Colonic mucosa (tissue), 4 donors: ENCODE measurements around the gene HAPLN2. TPM values are rescaled to one million over a fixed set of nuclear protein-coding genes. Genes with fewer than 3 reads are reported as not detected.
"Not testable (repeated sequence)": the region's sequence is repeated elsewhere in the genome, so short reads cannot be mapped to it uniquely, and the experiment has no call there.

Experiments used
- DNase-seq: peaks from one replicate; pipeline ENCODE4 v3.0.0-alpha.2; 2020
- H3K27ac ChIP-seq: fragments of 200-600 bp; one replicate; pipeline ENCODE4 v1.8.0; 2021
- H3K27me3 ChIP-seq: fragments of 200-600 bp; one replicate; pipeline ENCODE4 v1.8.0; 2021
- H3K36me3 ChIP-seq: fragments of 200-600 bp; one replicate; pipeline ENCODE4 v1.8.0; 2021
- H3K4me1 ChIP-seq: fragments of 200-600 bp; one replicate; pipeline ENCODE4 v1.8.0; 2021; ENCODE audit warnings: mild to moderate bottlenecking
- H3K4me3 ChIP-seq: fragments of 200-600 bp; one replicate; pipeline ENCODE4 v1.8.0; 2021
- H3K9ac ChIP-seq, 2 donors: one replicate each; pipeline ENCODE4 v1.7.0; 2013; ENCODE audit warnings: control low read depth in 2 of 2, low read depth in 2 of 2, low read length in 2 of 2
- H3K9me3 ChIP-seq: fragments of 200-600 bp; one replicate; pipeline ENCODE4 v1.8.0; 2021
- CTCF ChIP-seq: fragments of 200-600 bp; IDR thresholded peaks from one replicate; pipeline ENCODE4 v1.8.0; 2022; ENCODE audit warnings: antibody characterized with exemption, mild to moderate bottlenecking
- intact Hi-C: fragments of 100-400 bp; cut with DNase I; formaldehyde crosslinking; loops from one replicate; pipeline ENCODE4 v1.14.1; 2022
- total RNA-seq, 2 donors: library from RNA; stranded (reverse); fragmentation: NEBNext Ultra II Directional in 1 of 2; extraction: Animal tissue kit (Norgen Biotek cat#: 25700) in 1 of 2; gene quantifications; one replicate each; pipeline ENCODE4 v1.2.1, GENCODE V29; 2021
- donor health status: healthy.
- donor health status: DM: no; HTN: no; CAD: no.
- donor health status: DM: no; HTN: no; CAD: no.

Gene HAPLN2
- total RNA-seq, 2 donors from 2014 or later: 0.96 TPM; not detected in 1

- intact Hi-C loops: loop anchor here (5.0 kb wide), 1 partner anchor 132 kb away; no protein-coding TSS in a partner anchor
- Histone ChIP-seq H3K9ac (no peak overlapping the region), H3K27me3 (no peaks in the 10 kb centered on the region), H3K4me1 (no peaks in the 10 kb centered on the region), H3K27ac (no peak overlapping the region), H3K36me3 (no peaks in the 10 kb centered on the region), H3K9me3 (no peaks in the 10 kb centered on the region), H3K4me3 (no peak overlapping the region)
- peak; percentile 84 for DNase-seq
- peak; percentile 97 for TF ChIP-seq CTCF
Observed at GRCh38 chr1:156583821-156584622, 35.2 kb upstream of the HAPLN2 start.

DNA sequence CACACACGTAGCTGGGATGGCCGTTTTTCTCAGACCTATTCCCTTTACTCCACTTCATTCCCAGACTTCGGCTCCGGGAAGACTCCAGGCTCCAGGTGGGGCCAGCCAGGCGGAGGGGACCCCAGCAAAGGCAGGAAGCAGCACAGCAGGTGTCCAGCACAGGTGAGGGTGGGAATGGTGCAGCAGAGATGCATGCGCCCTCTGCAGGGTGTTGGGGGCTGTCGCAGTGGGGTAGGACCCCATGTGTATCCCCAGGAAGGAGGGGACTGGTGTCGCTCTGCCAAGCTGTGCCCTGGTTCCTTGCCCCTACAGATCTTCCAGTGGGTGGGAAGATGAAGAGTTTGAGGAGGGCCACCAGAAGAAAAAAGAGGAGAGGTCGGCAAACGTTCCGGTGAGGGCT, 34.4 kb upstream of the HAPLN2 start:
- Histone ChIP-seq H3K27ac (no peak overlapping the region), H3K4me1 (no peaks in the 10 kb centered on the region), H3K9me3 (no peaks in the 10 kb centered on the region), H3K36me3 (no peaks in the 10 kb centered on the region), H3K27me3 (no peaks in the 10 kb centered on the region), H3K9ac (no peak overlapping the region), H3K4me3 (no peak overlapping the region)
- DNase-seq: no peak
- intact Hi-C loops: loop anchor here (5.0 kb wide), 1 partner anchor 133 kb away; no protein-coding TSS in a partner anchor
- TF ChIP-seq CTCF: no peak

- intact Hi-C loops: no loop called here
- Histone ChIP-seq H3K4me3 (no peak overlapping the region), H3K27me3 (no peaks in the 10 kb centered on the region), H3K9me3 (no peaks in the 10 kb centered on the region), H3K9ac (no peak overlapping the region), H3K36me3 (no peaks in the 10 kb centered on the region), H3K27ac (no peak overlapping the region), H3K4me1 (no peaks in the 10 kb centered on the region)
- TF ChIP-seq CTCF: no peak
- DNase-seq: no peak
Observed at GRCh38 chr1:156586323-156586722, 32.9 kb upstream of the HAPLN2 start.

- DNase-seq: no peak
- H3K9ac ChIP-seq: no peak overlapping the region
- H3K36me3 ChIP-seq: no peaks in the 10 kb centered on the region
- no peaks in the 10 kb centered on the region for H3K4me1 ChIP-seq
- no peak overlapping the region for H3K4me3 ChIP-seq
- H3K27me3 ChIP-seq: no peaks in the 10 kb centered on the region
- H3K9me3 ChIP-seq: no peaks in the 10 kb centered on the region
- TF ChIP-seq CTCF: no peak
- intact Hi-C loops: no loop called here
- no peak overlapping the region for H3K27ac ChIP-seq
Observed at GRCh38 chr1:156586892-156587477, 32.2 kb upstream of the HAPLN2 start.

- H3K9me3 ChIP-seq, H3K36me3 ChIP-seq, intact Hi-C loops, H3K4me1 ChIP-seq, H3K4me3 ChIP-seq, H3K27ac ChIP-seq, H3K9ac ChIP-seq, H3K27me3 ChIP-seq, DNase-seq: not testable (repeated sequence)
Observed at GRCh38 chr1:156587927-156588326, 31.3 kb upstream of the HAPLN2 start.

GRCh38 chr1:156589546-156589945, 29.7 kb upstream of the HAPLN2 start:
- no peak for DNase-seq
- intact Hi-C loops: no loop called here
- H3K27ac ChIP-seq: no peak overlapping the region
- H3K36me3 ChIP-seq: no peaks in the 10 kb centered on the region
- no peaks in the 10 kb centered on the region for H3K27me3 ChIP-seq
- H3K9me3 ChIP-seq: no peaks in the 10 kb centered on the region
- H3K4me1 ChIP-seq: no peaks in the 10 kb centered on the region
- TF ChIP-seq CTCF: no peak
- no peak overlapping the region for H3K9ac ChIP-seq
- no peak overlapping the region for H3K4me3 ChIP-seq
